Body of pancreas (tissue), 4 donors: Measurements from ENCODE around the gene RPL5.

Source experiments
- POLR2A ChIP-seq, 3 donors: fragments of 450-650 bp; IDR thresholded peaks; one replicate each; pipeline ENCODE4 v1.6.1; 2016; ENCODE audit warnings: antibody characterized with exemption in 3 of 3, mild to moderate bottlenecking in 2 of 3
- TF ChIP-seq, protein P1 (sequence below), 7 experiments: fragments of 450-650 bp in 4 of 7; fragments of 200-600 bp in 3 of 7; sonication (generic) in 3 of 7; IDR thresholded peaks; one replicate each; pipeline ENCODE4 v1.5.1; 2016 to 2019; ENCODE audit warnings: antibody characterized with exemption in 7 of 7

DNA sequence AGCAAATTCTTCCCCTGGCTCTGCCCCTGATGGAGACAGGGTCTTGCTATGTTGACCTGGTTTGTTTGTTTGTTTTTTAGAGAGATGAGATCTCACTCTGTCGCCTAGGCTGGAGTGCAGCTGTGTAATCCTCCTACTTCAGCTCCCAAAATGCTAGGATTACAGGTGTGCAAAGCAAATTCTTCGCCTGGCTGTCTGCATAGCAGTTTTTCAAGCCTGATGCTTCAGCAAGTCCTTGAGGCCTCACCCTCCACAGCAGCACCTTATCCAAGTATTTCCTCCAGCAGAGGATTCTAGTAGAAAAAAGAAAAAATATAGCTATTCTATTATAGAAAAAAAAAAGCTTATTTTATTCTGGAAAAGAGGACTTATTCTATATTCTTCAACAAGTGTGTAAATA, 15.1 kb upstream of the RPL5 start:
- TF ChIP-seq, protein P1, sequence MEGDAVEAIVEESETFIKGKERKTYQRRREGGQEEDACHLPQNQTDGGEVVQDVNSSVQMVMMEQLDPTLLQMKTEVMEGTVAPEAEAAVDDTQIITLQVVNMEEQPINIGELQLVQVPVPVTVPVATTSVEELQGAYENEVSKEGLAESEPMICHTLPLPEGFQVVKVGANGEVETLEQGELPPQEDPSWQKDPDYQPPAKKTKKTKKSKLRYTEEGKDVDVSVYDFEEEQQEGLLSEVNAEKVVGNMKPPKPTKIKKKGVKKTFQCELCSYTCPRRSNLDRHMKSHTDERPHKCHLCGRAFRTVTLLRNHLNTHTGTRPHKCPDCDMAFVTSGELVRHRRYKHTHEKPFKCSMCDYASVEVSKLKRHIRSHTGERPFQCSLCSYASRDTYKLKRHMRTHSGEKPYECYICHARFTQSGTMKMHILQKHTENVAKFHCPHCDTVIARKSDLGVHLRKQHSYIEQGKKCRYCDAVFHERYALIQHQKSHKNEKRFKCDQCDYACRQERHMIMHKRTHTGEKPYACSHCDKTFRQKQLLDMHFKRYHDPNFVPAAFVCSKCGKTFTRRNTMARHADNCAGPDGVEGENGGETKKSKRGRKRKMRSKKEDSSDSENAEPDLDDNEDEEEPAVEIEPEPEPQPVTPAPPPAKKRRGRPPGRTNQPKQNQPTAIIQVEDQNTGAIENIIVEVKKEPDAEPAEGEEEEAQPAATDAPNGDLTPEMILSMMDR (IDR thresholded peaks at IDR 0.05): no peak
- TF ChIP-seq POLR2A (IDR thresholded peaks at IDR 0.05): no peak
